K562 (cell line): ENCODE results near the gene CRABP2. TPM values are rescaled to one million over a fixed set of nuclear protein-coding genes. Genes with fewer than 3 reads are reported as not detected.
A peak's percentile ranks its signal among the peaks of the same experiment; 100 is the strongest.

Experiments used
- ATAC-seq: fragments of 200-7000 bp; cut with Tn5 transposase; 3 replicates; pipeline ENCODE4 v1.9.1; 2020; ENCODE audit warnings: moderate library complexity
- BruUV-seq: library from RNA; stranded (reverse); fragments of 400-500 nt; replicated peaks from 2 replicates; lab custom pipeline; 2021; lab: Mats Ljungman, UMichigan
- CTCF ChIA-PET: fragments of 300-600 bp; formaldehyde crosslinking; extraction: SDS; loops from one replicate; lab custom pipeline; 2021; ENCODE audit warnings: low intra/inter-chr PET ratio; lab: Yijun Ruan, JAX
- POLR2A ChIA-PET: fragments of 300-600, 350-650 bp; sonication (Branson Sonifier 250); formaldehyde crosslinking; extraction: SDS; loops from one replicate; lab custom pipeline; 2021; ENCODE audit warnings: antibody characterized with exemption, inconsistent platforms; lab: Yijun Ruan, JAX
- DNase-seq, 4 experiments: peaks; one replicate each; pipeline versions ENCODE4 v3.0.0 to v3.0.0-alpha.2; 2011 to 2018; ENCODE audit warnings: low spot score in 3 of 4, mixed read lengths in 3 of 4; ENCODE audit errors: extremely low read depth in 1 of 4
- FAIRE-seq: peaks from 2 replicates; lab custom pipeline; 2011; peaks lifted over from hg19 to GRCh38; lab: Jason Lieb, UNC
- H2AFZ ChIP-seq: 2 replicates; pipeline ENCODE4 v1.6.0; 2011; ENCODE audit warnings: low read depth, low read length, control low read depth, inconsistent platforms
- H3K27ac ChIP-seq: fragments of 200-600 bp; 3 replicates; pipeline ENCODE4 v1.8.0; 2011; ENCODE audit warnings: low read depth, mild to moderate bottlenecking, control low read depth, inconsistent platforms, low read length, moderate library complexity, mixed read lengths; ENCODE audit errors: extremely low read depth
- H3K27me3 ChIP-seq, 2 experiments: fragments of 300-600 bp in 1 of 2; 2 replicates in 1 of 2; 3 replicates in 1 of 2; pipeline versions ENCODE4 v1.6.0 to v1.8.0; 2011; ENCODE audit warnings: inconsistent platforms in 2 of 2, low read length in 2 of 2, mild to moderate bottlenecking in 1 of 2, mixed read lengths in 1 of 2, moderate library complexity in 1 of 2; ENCODE audit not compliant: control insufficient read depth in 2 of 2, insufficient read depth in 2 of 2
- H3K36me3 ChIP-seq: fragments of 300-600 bp; 3 replicates; pipeline ENCODE4 v1.8.0; 2011; ENCODE audit warnings: mild to moderate bottlenecking, low read length, inconsistent platforms; ENCODE audit not compliant: control insufficient read depth, insufficient read depth
- H3K4me1 ChIP-seq, 2 experiments: fragments of 200-600 bp in 1 of 2; replicated peaks in 1 of 2; 2 replicates in 1 of 2; 3 replicates in 1 of 2; pipeline versions ENCODE4 v1.5.1 to v1.8.0; 2011; ENCODE audit warnings: inconsistent platforms in 2 of 2, low read length in 2 of 2, mild to moderate bottlenecking in 1 of 2, mixed read lengths in 1 of 2, moderate library complexity in 1 of 2; ENCODE audit not compliant: control insufficient read depth in 2 of 2, insufficient read depth in 2 of 2
- H3K4me2 ChIP-seq: 2 replicates; pipeline ENCODE4 v1.6.1; 2011; ENCODE audit warnings: low read length, control low read depth, inconsistent platforms, mixed read lengths; ENCODE audit not compliant: insufficient read depth
- H3K4me3 ChIP-seq: fragments of 200-600 bp; sonication (generic), shearing (Covaris generic); 2 replicates; pipeline ENCODE4 v1.5.1; 2016; ENCODE audit warnings: control low read depth, inconsistent platforms
- H3K79me2 ChIP-seq: fragments of 200-600 bp; 3 replicates; pipeline ENCODE4 v1.8.0; 2011; ENCODE audit warnings: low read length, inconsistent platforms; ENCODE audit not compliant: control insufficient read depth, insufficient read depth
- H3K9ac ChIP-seq, 2 experiments: 2 replicates each; pipeline versions ENCODE4 v1.6.0 to v1.6.1; 2011; ENCODE audit warnings: low read depth in 2 of 2, low read length in 2 of 2, control low read depth in 1 of 2, inconsistent platforms in 1 of 2, mild to moderate bottlenecking in 1 of 2, mixed read lengths in 1 of 2; ENCODE audit not compliant: insufficient read depth in 1 of 2
- H3K9me1 ChIP-seq: one replicate; pipeline ENCODE4 v1.6.0; 2011; ENCODE audit warnings: inconsistent platforms, mild to moderate bottlenecking, low read length, moderate library complexity; ENCODE audit not compliant: control insufficient read depth, insufficient read depth
- H3K9me3 ChIP-seq: replicated peaks from 2 replicates; pipeline ENCODE4 v1.5.1; 2011; ENCODE audit warnings: low read depth, low read length, inconsistent platforms; ENCODE audit not compliant: control insufficient read depth, insufficient read depth
- H4K20me1 ChIP-seq: replicated peaks from 2 replicates; pipeline ENCODE4 v1.6.1; 2011; ENCODE audit warnings: low read length, inconsistent platforms, mixed read lengths; ENCODE audit not compliant: control insufficient read depth, insufficient read depth
- RERE ChIP-seq: sonication (generic); formaldehyde crosslinking; IDR thresholded peaks from 2 replicates; pipeline ENCODE4 v1.8.0; 2023; ENCODE audit warnings: missing genetic modification reagents, mild to moderate bottlenecking, borderline replicate concordance
- SPI1 ChIP-seq: IDR thresholded peaks from 2 replicates; pipeline ENCODE4 v1.6.1; 2011; ENCODE audit warnings: low read depth, low read length, control low read depth, borderline replicate concordance
- TGIF2 ChIP-seq: sonication (generic); formaldehyde crosslinking; IDR thresholded peaks from 2 replicates; pipeline ENCODE4 v1.8.1; 2022; ENCODE audit warnings: mild to moderate bottlenecking, missing genetic modification reagents, moderate library complexity
- THRB ChIP-seq: fragments of 450-650 bp; formaldehyde crosslinking; conservative IDR thresholded peaks from 2 replicates; pipeline ENCODE4 v1.4.0; 2022; ENCODE audit warnings: mild to moderate bottlenecking, missing genetic modification characterization
- WGBS: fragments of 100-300 bp; shearing (Covaris generic); methylation state at CpG from one replicate; pipeline ENCODE4 v1.1.6; 2016; ENCODE audit warnings: low coverage, mixed read lengths; ENCODE audit not compliant: insufficient coverage; ENCODE audit errors: missing lambda C conversion rate; 5-methylcytosine and 5-hydroxymethylcytosine counted together
- in situ Hi-C: fragments of 300-500 bp; cut with MboI; formaldehyde crosslinking; loops from 4 replicates; pipeline ENCODE4 v1.15.0; 2018; ENCODE audit warnings: inconsistent platforms, mixed read lengths
- intact Hi-C: fragments of 100-400 bp; cut with micrococcal nuclease; formaldehyde crosslinking; loops from 2 replicates; pipeline ENCODE4 v1.14.2; 2022
- polyA plus RNA-seq, 8 experiments: library from polyadenylated mRNA; depleted of rRNA in 4 of 8; stranded (reverse) in 5 of 8; unstranded in 3 of 8; fragments of >200 nt; fragmentation: Nextera tagmentation in 2 of 8; fragmentation: Illumina TruSeq in 1 of 8; extraction: Ambion mirVana in 2 of 8; extraction: Trizol in 1 of 8; gene quantifications; 2 replicates each; pipeline versions ENCODE4 v1.2.1 to v1.2.3, GENCODE V29; 2011 to 2014; ENCODE audit warnings: inconsistent platforms in 1 of 8, missing spikeins in 1 of 8
- total RNA-seq, 7 experiments: library from RNA; depleted of rRNA in 6 of 7; stranded (reverse); fragments of >200 nt in 6 of 7; fragmentation: Illumina TruSeq in 2 of 7; extraction: Trizol in 2 of 7; gene quantifications; 2 replicates each; pipeline versions ENCODE4 v1.2.1 to v1.2.3, GENCODE V29; 2011 to 2021; ENCODE audit warnings: low replicate concordance in 1 of 7

The CRABP2 gene
- total and polyA plus RNA-seq, 9 of the 15 experiments (the other 6 are each of a cell fraction or from before 2014, with no cell fraction given): 0.30 to 2.5 (median 0.82) TPM

DNA sequence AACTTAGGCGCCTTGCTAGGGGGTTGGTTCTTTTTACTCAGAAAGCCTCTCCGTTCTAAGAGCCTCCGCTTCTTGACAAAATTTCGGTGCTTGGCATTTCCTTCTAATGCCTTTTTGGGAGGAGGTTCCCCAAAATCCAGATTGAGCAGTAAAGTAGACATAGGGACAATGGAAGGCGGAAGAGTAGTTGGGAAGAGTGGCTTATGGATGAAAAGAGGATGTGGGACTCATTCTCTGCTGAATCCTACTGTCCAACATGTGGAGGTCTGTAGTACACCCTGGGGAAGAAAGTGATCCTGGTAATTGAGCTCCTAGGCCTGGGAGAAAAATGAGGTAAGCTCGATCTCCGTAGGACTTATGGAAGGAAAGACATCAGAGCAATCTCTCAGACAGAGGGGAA is 22.1 kb upstream of the CRABP2 start:
- Histone ChIP-seq H3K36me3 (peaks cover 73% of the 10 kb centered on the region), H4K20me1 (peaks cover 31% of the 10 kb centered on the region), H3K4me2 (peak overlapping the region; percentile 100), H3K79me2 (peaks cover 81% of the 10 kb centered on the region), H3K9ac (peak overlapping the region; percentile 91 to 99), H3K4me3 (peak overlapping the region; percentile 76), H3K9me1 (no peaks in the 10 kb centered on the region), H3K27ac (peak overlapping the region; percentile 82), H3K4me1 (peaks cover 13 to 17% of the 10 kb centered on the region in 2 experiments; a peak in 4 of 5 replicates), H2AFZ (no peak overlapping the region), H3K27me3 (no peaks in the 10 kb centered on the region; a peak in 1 of 5 replicates), H3K9me3 (no peaks in the 10 kb centered on the region)
- no TSS peak for BruUV-seq
- DNase-seq (no peak), FAIRE-seq (no peak), ATAC-seq (no peak)
- 0 out of 2 replicates have a peak, but pooled peaks have one; percentile 12 for TF ChIP-seq TGIF2 (CRISPR knock-in tag)
- 0 out of 2 replicates have a peak, but pooled peaks have one; percentile 51 for TF ChIP-seq RERE
- no peak for TF ChIP-seq THRB (CRISPR knock-in tag)
- 0 out of 2 replicates have a peak, but pooled peaks have one; percentile 31 for TF ChIP-seq SPI1
- ChIA-PET CTCF (interaction anchor here (0.6 to 6.9 kb wide), 7 partner anchors 38 to 163 kb away, joined by 3 to 143 read pairs (median 16); partner anchors contain the start of genes INSRR and NTRK1), POLR2A (interaction anchor here (0.6 to 5.0 kb wide), 18 partner anchors 10 to 164 kb away, joined by 3 to 60 read pairs (median 4); partner anchors contain the start of genes MRPL24, NTRK1 and PRCC)
- 2% methylated on average over 7 of the region's 7 CpGs for WGBS
- intact Hi-C loops (loop anchor here (2.0 to 5.0 kb wide), 4 partner anchors 39 to 195 kb away; partner anchors contain the start of genes LRRC71 and PRCC), in situ Hi-C loops (loop anchor here (5.0 to 25.0 kb wide), 3 partner anchors 40 to 1415 kb away; partner anchors contain the start of genes FDPS, NTRK1, PKLR and PRCC)
